SK-N-SH (cell line): ENCODE results near the gene MAP3K4. TPM values are rescaled to one million over a fixed set of nuclear protein-coding genes. Genes with fewer than 3 reads are reported as not detected.

Source experiments
- CTCF ChIA-PET: fragments of 300-600, 350-600 bp; formaldehyde crosslinking; extraction: SDS; loops from one replicate; lab custom pipeline; 2021; lab: Yijun Ruan, JAX
- POLR2A ChIA-PET: fragments of 350-600 bp; sonication (Branson Sonifier 250); formaldehyde crosslinking; extraction: SDS; loops from one replicate; lab custom pipeline; 2020; ENCODE audit warnings: antibody characterized with exemption, inconsistent platforms; lab: Yijun Ruan, JAX
- DNase-seq: peaks from one replicate; pipeline ENCODE4 v3.0.0; 2012
- H2AFZ ChIP-seq: fragments of 200-600 bp; sonication (generic); 2 replicates; pipeline ENCODE4 v1.8.1; 2016; ENCODE audit warnings: antibody characterized with exemption, mild to moderate bottlenecking, low read depth
- H3F3A ChIP-seq: fragments of 200-600 bp; sonication (generic); replicated peaks from 2 replicates; pipeline ENCODE3; 2016; ENCODE audit warnings: antibody characterized with exemption, mild to moderate bottlenecking; ENCODE audit not compliant: insufficient read depth
- H3K27ac ChIP-seq, 2 experiments: fragments of 200-500 bp in 1 of 2; fragments of 200-600 bp in 1 of 2; sonication (Bioruptor generic) in 1 of 2; sonication (generic), shearing (Covaris generic) in 1 of 2; 2 replicates each; pipeline versions ENCODE4 v1.5.1 to v1.6.1; 2014 to 2016; ENCODE audit warnings: low read depth in 2 of 2, inconsistent platforms in 1 of 2, low read length in 1 of 2, mild to moderate bottlenecking in 1 of 2, mixed read lengths in 1 of 2
- H3K27me3 ChIP-seq: fragments of 200-600 bp; sonication (generic), shearing (Covaris generic); 2 replicates; pipeline ENCODE4 v1.6.1; 2016; ENCODE audit warnings: mixed run types; ENCODE audit not compliant: insufficient read depth
- H3K36me3 ChIP-seq, 2 experiments: fragments of 200-500 bp in 1 of 2; fragments of 200-600 bp in 1 of 2; sonication (Bioruptor generic) in 1 of 2; sonication (generic) in 1 of 2; replicated peaks in 1 of 2; 2 replicates each; pipeline versions ENCODE3 to v1.5.1; 2014 to 2016; ENCODE audit warnings: low read length in 1 of 2, mild to moderate bottlenecking in 1 of 2; ENCODE audit not compliant: insufficient read depth in 2 of 2, control insufficient read depth in 1 of 2
- H3K4me1 ChIP-seq, 2 experiments: fragments of 200-500 bp in 1 of 2; fragments of 200-600 bp in 1 of 2; sonication (Bioruptor generic) in 1 of 2; sonication (generic), shearing (Covaris generic) in 1 of 2; 2 replicates each; pipeline versions ENCODE4 v1.5.1 to v1.6.1; 2014 to 2016; ENCODE audit warnings: low read depth in 1 of 2, low read length in 1 of 2, mixed run types in 1 of 2; ENCODE audit not compliant: insufficient read depth in 2 of 2, control insufficient read depth in 1 of 2
- H3K4me2 ChIP-seq: fragments of 200-600 bp; sonication (generic), shearing (Covaris generic); 2 replicates; pipeline ENCODE4 v1.6.1; 2017; ENCODE audit warnings: mixed run types
- H3K4me3 ChIP-seq, 2 experiments: fragments of 200-500 bp in 1 of 2; fragments of 200-600 bp in 1 of 2; sonication (Bioruptor generic) in 1 of 2; sonication (generic), shearing (Covaris generic) in 1 of 2; 2 replicates each; pipeline versions ENCODE4 v1.5.1 to v1.8.1; 2014 to 2016; ENCODE audit warnings: low read depth in 2 of 2, inconsistent platforms in 1 of 2, low read length in 1 of 2, mild to moderate bottlenecking in 1 of 2, mixed read lengths in 1 of 2, moderate library complexity in 1 of 2
- H3K79me2 ChIP-seq: fragments of 200-600 bp; sonication (generic); 2 replicates; pipeline ENCODE4 v1.8.1; 2017; ENCODE audit warnings: mild to moderate bottlenecking; ENCODE audit not compliant: insufficient read depth
- H3K9ac ChIP-seq: fragments of 200-600 bp; sonication (generic); 2 replicates; pipeline ENCODE4 v1.6.1; 2017; ENCODE audit warnings: mixed run types
- H3K9me2 ChIP-seq: fragments of 200-600 bp; sonication (generic); 2 replicates; pipeline ENCODE4 v1.6.1; 2017; ENCODE audit warnings: mixed run types
- H3K9me3 ChIP-seq: fragments of 200-600 bp; sonication (generic); 2 replicates; pipeline ENCODE4 v1.6.1; 2017; ENCODE audit warnings: mixed run types, mild to moderate bottlenecking, moderate library complexity
- H4K20me1 ChIP-seq: fragments of 200-600 bp; sonication (generic); 2 replicates; pipeline ENCODE4 v1.6.1; 2017; ENCODE audit warnings: mild to moderate bottlenecking, mixed run types; ENCODE audit not compliant: insufficient read depth
- CHD2 ChIP-seq: fragments of 150-350 bp; IDR thresholded peaks from 2 replicates; pipeline ENCODE4 v1.6.1; 2018; ENCODE audit warnings: low read length; ENCODE audit not compliant: partially characterized antibody
- CTCF ChIP-seq: fragments of 200-600 bp; sonication (generic); IDR thresholded peaks from 2 replicates; pipeline ENCODE4 v1.6.1; 2017; ENCODE audit warnings: antibody characterized with exemption, mild to moderate bottlenecking, moderate library complexity
- FOXM1 ChIP-seq: IDR thresholded peaks from 2 replicates; pipeline ENCODE4 v1.4.0; 2012; ENCODE audit warnings: low read depth, mild to moderate bottlenecking
- GABPA ChIP-seq: IDR thresholded peaks from 2 replicates; pipeline ENCODE4 v1.4.0; 2012; ENCODE audit warnings: low read depth, mild to moderate bottlenecking
- GATA2 ChIP-seq: sonication (generic); formaldehyde crosslinking; IDR thresholded peaks from 2 replicates; pipeline ENCODE4 v1.5.0; 2020; ENCODE audit warnings: mild to moderate bottlenecking, missing genetic modification reagents
- MAX ChIP-seq: IDR thresholded peaks from 2 replicates; pipeline ENCODE4 v1.4.0; 2012; ENCODE audit warnings: low read depth
- MEF2A ChIP-seq: IDR thresholded peaks from 2 replicates; pipeline ENCODE4 v1.4.0; 2012; ENCODE audit warnings: low read depth, borderline replicate concordance
- NFIC ChIP-seq: IDR thresholded peaks from 2 replicates; pipeline ENCODE4 v1.4.0; 2012; ENCODE audit warnings: borderline replicate concordance
- PBX3 ChIP-seq: IDR thresholded peaks from 2 replicates; pipeline ENCODE4; 2012
- RFX5 ChIP-seq: IDR thresholded peaks from 2 replicates; pipeline ENCODE4 v1.6.1; 2012; ENCODE audit warnings: mild to moderate bottlenecking, improper control_type of control experiment, low read length
- SMC3 ChIP-seq: IDR thresholded peaks from 2 replicates; pipeline ENCODE4 v1.6.1; 2012; ENCODE audit warnings: low read depth, low read length, improper control_type of control experiment
- TCF12 ChIP-seq: IDR thresholded peaks from 2 replicates; pipeline ENCODE4 v1.4.0; 2012
- TEAD4 ChIP-seq: IDR thresholded peaks from 2 replicates; pipeline ENCODE4 v1.4.0; 2012; ENCODE audit warnings: mild to moderate bottlenecking, borderline replicate concordance; ENCODE audit not compliant: insufficient read depth
- WGBS: methylation state at CpG from one replicate; pipeline ENCODE4 v1.1.6; 2017; ENCODE audit warnings: low lambda C conversion rate; 5-methylcytosine and 5-hydroxymethylcytosine counted together
- polyA plus RNA-seq, 3 experiments: library from polyadenylated mRNA; depleted of rRNA; stranded (reverse); fragments of >200 nt; gene quantifications; 2 replicates each; pipeline ENCODE4 v1.2.3, GENCODE V29; 2012

Gene MAP3K4
- polyA plus RNA-seq, 1 of the 3 experiments (the other 2 are of a cell fraction): 6.8 TPM

DNA sequence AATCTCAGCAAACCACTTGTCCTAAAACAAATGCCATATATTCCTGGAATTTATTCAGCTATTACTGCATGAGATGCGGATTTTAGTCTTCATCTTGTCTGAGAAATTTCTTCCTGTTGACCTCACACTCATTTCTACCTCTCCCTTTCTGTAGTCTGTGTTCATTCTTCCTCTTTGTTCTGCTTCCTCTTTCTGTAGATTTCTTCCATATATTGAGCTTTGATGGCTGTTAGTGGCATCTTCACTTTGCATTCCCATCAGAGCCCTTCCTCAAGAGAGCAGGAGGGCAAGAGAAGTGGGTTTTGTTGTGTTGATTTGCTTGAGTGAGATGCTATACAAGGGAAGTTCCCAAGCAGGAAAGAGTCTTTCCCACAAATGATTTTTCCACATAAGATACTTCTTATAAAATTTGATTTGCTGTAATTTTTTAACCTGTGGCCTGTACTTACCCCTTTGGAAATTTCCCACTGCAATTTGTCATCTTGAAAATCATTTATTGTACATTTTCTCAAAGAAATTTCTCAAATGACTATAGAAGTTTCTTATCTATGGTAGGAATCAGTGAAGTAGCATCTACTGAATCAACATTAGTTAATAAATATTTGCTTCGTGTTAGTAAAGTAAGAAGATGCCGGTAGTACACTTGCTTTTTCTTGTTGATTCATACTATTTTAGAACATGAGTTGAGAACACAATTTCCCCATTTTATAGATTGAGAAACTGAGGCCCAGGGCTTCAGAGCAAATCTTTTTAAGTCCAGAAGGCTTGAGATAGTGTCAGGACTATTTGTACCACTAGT, 43.8 kb downstream of the MAP3K4 start:
- ChIA-PET POLR2A (no interaction called here), CTCF (no interaction called here)
- peaks cover 37% of the 10 kb centered on the region for H3K79me2 ChIP-seq

DNA sequence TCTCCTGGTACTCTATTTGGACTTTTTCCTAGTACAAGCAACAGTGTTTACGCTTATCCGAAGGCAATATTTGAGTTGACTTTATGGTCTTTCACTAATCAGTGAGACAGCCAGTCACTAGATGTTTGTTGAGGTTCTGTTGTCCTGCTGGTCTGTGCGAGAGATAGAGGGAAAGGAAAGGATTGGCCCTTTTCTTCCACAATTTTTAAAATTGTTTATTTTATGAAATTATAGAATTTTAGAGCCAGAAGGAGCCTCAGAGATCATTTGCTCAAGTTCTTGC, 44.4 kb downstream of the MAP3K4 start:
- no peak overlapping the region for H2AFZ ChIP-seq
- no peak overlapping the region for H3K27ac ChIP-seq
- peaks cover 9 to 17% of the 10 kb centered on the region in 2 experiments for H3K36me3 ChIP-seq
- peaks cover 32% of the 10 kb centered on the region for H3K79me2 ChIP-seq
- no peak for DNase-seq
- WGBS: 96% methylated on average over 3 of the region's 3 CpGs
- H3K9ac ChIP-seq: no peak overlapping the region
- no peak overlapping the region for H3K4me3 ChIP-seq
- no peaks in the 10 kb centered on the region for H3K27me3 ChIP-seq
- POLR2A ChIA-PET: no interaction called here
- CTCF ChIA-PET: interaction anchor here (1.0 kb wide), 1 partner anchor 13 kb away, joined by 4 read pairs; no protein-coding TSS in a partner anchor
- H3K9me2 ChIP-seq: no peaks in the 10 kb centered on the region
- no peaks in the 10 kb centered on the region for H3K9me3 ChIP-seq
- H3K4me2 ChIP-seq: no peak overlapping the region
- TF ChIP-seq CTCF: no peak
- 0 out of 2 replicates have a peak, but pooled peaks cover 6% of the 10 kb centered on the region for H4K20me1 ChIP-seq
- peaks cover 29% of the 10 kb centered on the region for H3F3A ChIP-seq
- H3K4me1 ChIP-seq: peaks cover 9 to 26% of the 10 kb centered on the region in 2 experiments

More for the DNA sequence above, 43.8 kb downstream of the MAP3K4 start:
- Histone ChIP-seq H3K4me2 (no peak overlapping the region), H3K36me3 (peaks cover 5 to 17% of the 10 kb centered on the region in 2 experiments), H3F3A (peaks cover 29% of the 10 kb centered on the region), H3K9me2 (no peaks in the 10 kb centered on the region), H2AFZ (no peak overlapping the region), H3K27ac (no peak overlapping the region), H4K20me1 (0 out of 2 replicates have a peak, but pooled peaks cover 6% of the 10 kb centered on the region), H3K9me3 (no peaks in the 10 kb centered on the region), H3K9ac (no peak overlapping the region), H3K4me3 (no peak overlapping the region), H3K4me1 (peaks cover 9 to 26% of the 10 kb centered on the region in 2 experiments), H3K27me3 (no peaks in the 10 kb centered on the region)
- no peak for TF ChIP-seq RFX5
- no peak for TF ChIP-seq NFIC
- no peak for TF ChIP-seq PBX3
- TF ChIP-seq MAX: no peak
- TF ChIP-seq MEF2A: no peak
- no peak for TF ChIP-seq CHD2
- no peak for TF ChIP-seq FOXM1
- no peak for TF ChIP-seq GATA2 (CRISPR knock-in tag)
- no peak for TF ChIP-seq TCF12
- no peak for TF ChIP-seq GABPA
- TF ChIP-seq SMC3: no peak
- no peak for TF ChIP-seq TEAD4
- 90% methylated on average over 3 of the region's 3 CpGs for WGBS
- DNase-seq: no peak
